ENCODE measurements around the gene SMCHD1.
"Not testable (repeated sequence)": the region's sequence is repeated elsewhere in the genome, so short reads cannot be mapped to it uniquely, and the experiment has no call there.

The SMCHD1 gene

DNA sequence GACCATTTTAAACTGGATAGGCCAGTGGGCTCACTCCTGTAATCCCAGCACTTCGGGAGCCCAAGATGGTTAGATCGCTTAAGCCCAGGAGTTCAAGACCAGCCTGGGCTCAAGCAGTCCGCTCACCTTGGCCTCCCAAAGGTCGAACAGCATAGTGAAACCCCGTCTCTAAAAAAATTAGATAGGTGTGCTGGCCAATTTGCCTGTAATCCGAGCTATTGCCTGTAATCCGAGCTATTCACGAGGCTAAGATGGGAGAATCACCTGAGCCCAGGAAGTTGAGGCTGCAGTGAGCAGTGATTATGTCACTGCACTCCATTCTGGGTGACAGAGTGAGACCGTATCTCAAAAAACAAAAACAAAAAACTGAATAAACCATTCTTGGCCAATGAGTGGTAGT is 138.6 kb downstream of the SMCHD1 start:
- no peak for DNase-seq (ENCODE audit: low spot score)
- ChIA-PET CTCF (interaction anchor here (0.5 kb wide), 1 partner anchor 1930 kb away, joined by 3 read pairs; no protein-coding TSS in a partner anchor), POLR2A (ENCODE audit: low non-redundant PET) (no interaction called here)
- TF ChIP-seq, protein P1, sequence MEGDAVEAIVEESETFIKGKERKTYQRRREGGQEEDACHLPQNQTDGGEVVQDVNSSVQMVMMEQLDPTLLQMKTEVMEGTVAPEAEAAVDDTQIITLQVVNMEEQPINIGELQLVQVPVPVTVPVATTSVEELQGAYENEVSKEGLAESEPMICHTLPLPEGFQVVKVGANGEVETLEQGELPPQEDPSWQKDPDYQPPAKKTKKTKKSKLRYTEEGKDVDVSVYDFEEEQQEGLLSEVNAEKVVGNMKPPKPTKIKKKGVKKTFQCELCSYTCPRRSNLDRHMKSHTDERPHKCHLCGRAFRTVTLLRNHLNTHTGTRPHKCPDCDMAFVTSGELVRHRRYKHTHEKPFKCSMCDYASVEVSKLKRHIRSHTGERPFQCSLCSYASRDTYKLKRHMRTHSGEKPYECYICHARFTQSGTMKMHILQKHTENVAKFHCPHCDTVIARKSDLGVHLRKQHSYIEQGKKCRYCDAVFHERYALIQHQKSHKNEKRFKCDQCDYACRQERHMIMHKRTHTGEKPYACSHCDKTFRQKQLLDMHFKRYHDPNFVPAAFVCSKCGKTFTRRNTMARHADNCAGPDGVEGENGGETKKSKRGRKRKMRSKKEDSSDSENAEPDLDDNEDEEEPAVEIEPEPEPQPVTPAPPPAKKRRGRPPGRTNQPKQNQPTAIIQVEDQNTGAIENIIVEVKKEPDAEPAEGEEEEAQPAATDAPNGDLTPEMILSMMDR (conservative IDR thresholded peaks at IDR 0.05; ENCODE audit: low read depth) = no peak
- no peak overlapping the region for H3K27ac ChIP-seq

DNA sequence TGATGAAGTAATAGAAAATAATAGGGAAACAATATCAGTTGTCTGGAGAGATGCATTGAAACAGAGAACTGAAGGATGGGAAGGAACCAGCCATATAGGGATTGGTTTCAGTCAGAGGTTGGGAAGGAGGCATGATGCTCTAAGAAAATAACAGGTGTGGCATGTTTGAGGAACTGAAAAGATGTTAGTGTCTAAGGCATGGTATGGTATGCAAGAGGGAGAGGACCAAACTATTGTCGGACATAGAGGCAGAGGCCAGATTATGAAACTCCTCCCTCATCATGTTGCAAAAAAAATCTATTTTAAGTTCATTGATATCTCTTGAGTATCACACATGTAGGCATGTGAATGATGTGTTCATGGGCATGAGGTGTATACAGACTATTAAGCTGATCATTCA is 142.4 kb downstream of the SMCHD1 start:
- POLR2A ChIA-PET (ENCODE audit: low non-redundant PET) = no interaction called here
- CTCF ChIA-PET = no interaction called here
- no peak for DNase-seq (ENCODE audit: low spot score)
- TF ChIP-seq, protein P1 (conservative IDR thresholded peaks at IDR 0.05; ENCODE audit: low read depth) = no peak
- H3K27ac ChIP-seq = no peak overlapping the region

DNA sequence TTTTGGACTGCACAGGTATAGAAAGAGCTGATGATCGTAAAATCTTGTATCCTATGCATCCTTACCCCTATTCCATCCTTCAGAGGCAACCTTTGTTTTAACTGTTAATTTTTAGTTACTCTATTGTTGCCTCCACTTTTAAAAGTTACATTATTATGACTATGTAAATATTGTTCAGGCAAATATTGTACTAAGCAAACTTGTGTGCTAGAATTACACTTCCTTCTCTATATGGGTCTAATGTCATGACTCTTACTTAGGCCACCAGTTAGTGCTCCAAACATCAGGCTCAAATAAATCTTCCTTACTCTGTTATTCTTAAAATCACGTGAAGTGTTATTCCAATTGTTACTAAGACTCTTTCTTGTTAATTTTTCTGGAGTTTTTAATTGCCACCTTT is 143.8 kb downstream of the SMCHD1 start:
- POLR2A ChIA-PET (ENCODE audit: low non-redundant PET) = no interaction called here
- DNase-seq (ENCODE audit: low spot score) = no peak
- CTCF ChIA-PET = no interaction called here
- TF ChIP-seq, protein P1 (conservative IDR thresholded peaks at IDR 0.05; ENCODE audit: low read depth) = no peak
- no peak overlapping the region for H3K27ac ChIP-seq

DNA sequence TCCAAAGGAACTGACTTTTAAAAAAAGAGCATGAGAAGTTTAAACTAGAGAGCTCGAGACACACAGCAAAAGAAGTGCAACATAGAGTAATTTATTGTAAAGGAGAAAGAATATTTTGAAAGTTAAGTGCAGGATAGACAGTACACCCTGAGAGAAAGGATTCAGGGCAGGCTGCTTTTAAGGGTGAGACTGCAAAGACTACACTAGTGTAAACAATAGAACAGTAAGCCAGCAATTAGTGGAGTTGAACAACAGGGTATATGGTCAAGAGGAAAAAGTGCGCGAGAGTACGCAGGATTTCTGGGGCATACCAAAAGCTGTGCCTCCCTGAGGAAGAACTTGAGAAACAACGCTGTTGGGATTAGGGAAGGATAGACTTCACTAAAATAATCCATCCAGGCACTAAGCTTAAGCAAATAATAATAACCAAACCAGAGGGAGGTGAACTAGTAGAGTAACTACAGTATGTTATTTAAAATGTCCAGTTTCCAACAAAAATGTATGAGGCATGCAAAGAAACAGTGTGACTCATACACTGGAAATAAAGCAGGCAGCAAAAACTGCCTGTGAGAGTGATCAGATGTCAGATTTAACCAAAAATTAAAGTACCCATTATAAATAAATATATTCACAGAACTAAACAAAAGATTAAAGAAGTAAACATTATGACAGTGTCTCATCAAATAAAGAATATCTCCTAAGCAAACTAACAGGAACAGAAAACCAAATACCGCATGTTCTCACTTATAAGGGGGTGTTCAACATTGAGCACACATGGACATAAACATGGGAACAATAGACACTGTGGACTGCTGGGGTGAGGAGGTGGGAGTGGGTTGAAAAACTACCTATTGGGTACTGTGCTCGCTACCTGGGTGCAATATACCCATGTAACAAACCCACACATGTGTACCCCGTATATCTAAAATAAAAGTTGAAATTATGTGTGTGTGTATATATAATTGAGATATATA is 150.7 kb downstream of the SMCHD1 start:
- CTCF ChIA-PET = interaction anchor here (0.6 kb wide), 1 partner anchor 409 kb away, joined by 3 read pairs; no protein-coding TSS in a partner anchor
- TF ChIP-seq, protein P1 (conservative IDR thresholded peaks at IDR 0.05; ENCODE audit: low read depth) = no peak
- DNase-seq (ENCODE audit: low spot score) = no peak
- POLR2A ChIA-PET (ENCODE audit: low non-redundant PET) = no interaction called here
- no peak overlapping the region for H3K27ac ChIP-seq

DNA sequence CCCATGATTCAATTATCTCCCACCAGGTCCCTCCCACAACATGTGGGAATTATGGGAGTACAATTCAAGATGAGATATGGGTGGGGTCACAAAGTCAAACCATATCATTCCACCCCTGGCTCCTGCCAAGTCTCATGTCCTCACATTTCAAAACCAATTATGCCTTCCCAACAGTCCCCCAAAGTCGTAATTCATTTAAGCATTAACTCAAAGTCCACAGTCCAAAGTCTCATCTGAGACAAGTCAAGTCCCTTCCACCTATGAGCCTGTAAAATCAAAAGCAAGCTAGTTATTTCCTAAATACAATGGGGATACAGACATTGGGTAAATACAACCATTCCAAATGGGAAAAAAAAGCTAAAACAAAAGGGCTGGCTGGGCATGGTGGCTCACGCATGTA is 153.1 kb downstream of the SMCHD1 start:
- DNase-seq (ENCODE audit: low spot score); POLR2A ChIA-PET (ENCODE audit: low non-redundant PET); H3K27ac ChIP-seq; CTCF ChIA-PET: not testable (repeated sequence)

DNA sequence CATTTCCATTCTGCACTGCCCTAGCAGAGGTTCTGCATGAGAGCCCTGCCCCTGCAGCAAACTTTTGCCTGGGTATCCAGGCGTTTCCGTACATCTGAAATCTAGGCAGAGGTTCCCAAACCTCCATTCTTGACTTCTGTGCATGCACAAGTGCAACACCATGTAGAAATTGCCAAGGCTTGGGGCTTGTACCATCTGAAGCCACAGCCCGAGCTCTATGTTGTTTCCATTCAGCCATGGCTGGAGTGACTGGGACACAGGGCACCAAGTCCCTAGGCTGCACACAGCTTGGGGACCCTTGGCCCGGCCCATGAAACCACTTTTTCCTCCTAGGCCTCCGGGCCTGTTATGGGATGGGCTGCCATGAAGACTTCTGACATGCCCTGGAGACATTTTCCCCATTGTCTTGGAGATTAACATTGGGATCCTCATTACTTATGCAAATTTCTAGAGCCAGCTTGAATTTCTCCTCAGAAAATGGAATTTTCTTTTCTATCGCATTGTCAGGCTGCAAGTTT is 154.2 kb downstream of the SMCHD1 start:
- POLR2A ChIA-PET (ENCODE audit: low non-redundant PET); DNase-seq (ENCODE audit: low spot score); H3K27ac ChIP-seq; CTCF ChIA-PET: not testable (repeated sequence)

DNA sequence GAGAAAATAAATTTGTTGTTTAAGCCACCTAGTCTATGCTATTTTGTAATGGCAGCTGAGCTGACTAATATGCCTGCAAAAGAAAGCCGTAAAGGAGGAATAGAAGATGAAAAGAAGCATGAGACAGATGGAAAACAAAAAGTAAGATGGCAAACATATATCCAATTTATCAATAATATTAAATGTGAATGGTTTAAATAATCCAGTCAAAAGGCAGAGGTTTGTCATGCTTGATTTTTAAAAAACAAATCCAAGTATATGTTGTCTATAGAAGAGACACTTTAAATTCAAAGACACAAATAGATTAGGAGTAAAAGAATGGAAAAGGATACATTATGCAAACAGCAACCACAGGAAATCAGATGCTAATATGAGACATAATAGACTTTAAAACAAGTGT is 155.9 kb downstream of the SMCHD1 start:
- no peak for DNase-seq (ENCODE audit: low spot score)
- no peak overlapping the region for H3K27ac ChIP-seq
- ChIA-PET CTCF (no interaction called here), POLR2A (ENCODE audit: low non-redundant PET) (no interaction called here)
- TF ChIP-seq, protein P1 (conservative IDR thresholded peaks at IDR 0.05; ENCODE audit: low read depth) = no peak

All from RWPE1 (cell line).